ENCODE measurements around the gene SSR1. TPM values are rescaled to one million over a fixed set of nuclear protein-coding genes. Genes with fewer than 3 reads are reported as not detected.
A peak's percentile ranks its signal among the peaks of the same experiment; 100 is the strongest.

Gene SSR1
- total RNA-seq, 1 donor from 2014 or later: 41.9 TPM

DNA sequence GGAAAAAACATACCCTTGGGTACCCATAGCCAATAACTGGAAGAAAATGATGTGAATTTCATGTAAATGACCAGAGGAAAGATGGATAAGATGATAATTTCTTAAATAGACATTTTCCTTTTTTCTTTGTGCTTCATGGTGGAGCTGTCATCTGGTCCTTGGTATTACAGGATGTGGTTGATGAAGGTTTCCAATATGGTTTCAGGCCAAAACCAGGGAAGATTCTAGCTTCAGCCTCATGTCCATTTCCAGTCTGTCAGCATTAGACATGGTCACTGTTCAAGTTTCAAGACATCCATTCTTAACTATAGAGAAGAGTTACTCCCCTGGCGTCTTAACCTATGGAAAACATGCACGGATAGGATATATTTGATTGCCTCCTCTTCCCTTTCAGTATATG, 63.6 kb downstream of the SSR1 start:
- TF ChIP-seq, protein P1, sequence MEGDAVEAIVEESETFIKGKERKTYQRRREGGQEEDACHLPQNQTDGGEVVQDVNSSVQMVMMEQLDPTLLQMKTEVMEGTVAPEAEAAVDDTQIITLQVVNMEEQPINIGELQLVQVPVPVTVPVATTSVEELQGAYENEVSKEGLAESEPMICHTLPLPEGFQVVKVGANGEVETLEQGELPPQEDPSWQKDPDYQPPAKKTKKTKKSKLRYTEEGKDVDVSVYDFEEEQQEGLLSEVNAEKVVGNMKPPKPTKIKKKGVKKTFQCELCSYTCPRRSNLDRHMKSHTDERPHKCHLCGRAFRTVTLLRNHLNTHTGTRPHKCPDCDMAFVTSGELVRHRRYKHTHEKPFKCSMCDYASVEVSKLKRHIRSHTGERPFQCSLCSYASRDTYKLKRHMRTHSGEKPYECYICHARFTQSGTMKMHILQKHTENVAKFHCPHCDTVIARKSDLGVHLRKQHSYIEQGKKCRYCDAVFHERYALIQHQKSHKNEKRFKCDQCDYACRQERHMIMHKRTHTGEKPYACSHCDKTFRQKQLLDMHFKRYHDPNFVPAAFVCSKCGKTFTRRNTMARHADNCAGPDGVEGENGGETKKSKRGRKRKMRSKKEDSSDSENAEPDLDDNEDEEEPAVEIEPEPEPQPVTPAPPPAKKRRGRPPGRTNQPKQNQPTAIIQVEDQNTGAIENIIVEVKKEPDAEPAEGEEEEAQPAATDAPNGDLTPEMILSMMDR (conservative IDR thresholded peaks at IDR 0.05; ENCODE audit: low read depth, low read length): no peak
- no peak overlapping the region for H3K4me3 ChIP-seq (ENCODE audit: low read depth, low read length)
- no peak for DNase-seq (ENCODE audit: low read depth)

GRCh38 chr6:7247828-7248227, 65.2 kb downstream of the SSR1 start:
- DNase-seq (ENCODE audit: low read depth): no peak
- no peak overlapping the region for H3K4me3 ChIP-seq (ENCODE audit: low read depth, low read length)
- TF ChIP-seq, protein P1 (conservative IDR thresholded peaks at IDR 0.05; ENCODE audit: low read depth, low read length): no peak

DNA sequence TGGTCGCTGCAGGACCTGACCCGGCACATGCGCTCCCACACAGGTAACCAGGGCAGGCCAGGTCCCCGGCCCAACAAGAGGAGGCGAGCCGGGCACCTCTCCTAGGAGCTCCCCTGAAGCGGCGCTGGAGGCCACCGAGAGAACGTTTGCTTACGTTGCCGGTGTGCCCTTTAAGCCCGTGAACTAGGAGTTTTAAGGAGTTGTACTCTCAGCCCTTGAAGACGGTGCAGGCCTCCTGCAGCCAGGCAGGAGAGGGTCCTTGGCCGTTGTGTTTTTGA, 65.9 kb downstream of the SSR1 start:
- DNase-seq (ENCODE audit: low read depth): no peak
- TF ChIP-seq, protein P1 (conservative IDR thresholded peaks at IDR 0.05; ENCODE audit: low read depth, low read length): no peak

DNA sequence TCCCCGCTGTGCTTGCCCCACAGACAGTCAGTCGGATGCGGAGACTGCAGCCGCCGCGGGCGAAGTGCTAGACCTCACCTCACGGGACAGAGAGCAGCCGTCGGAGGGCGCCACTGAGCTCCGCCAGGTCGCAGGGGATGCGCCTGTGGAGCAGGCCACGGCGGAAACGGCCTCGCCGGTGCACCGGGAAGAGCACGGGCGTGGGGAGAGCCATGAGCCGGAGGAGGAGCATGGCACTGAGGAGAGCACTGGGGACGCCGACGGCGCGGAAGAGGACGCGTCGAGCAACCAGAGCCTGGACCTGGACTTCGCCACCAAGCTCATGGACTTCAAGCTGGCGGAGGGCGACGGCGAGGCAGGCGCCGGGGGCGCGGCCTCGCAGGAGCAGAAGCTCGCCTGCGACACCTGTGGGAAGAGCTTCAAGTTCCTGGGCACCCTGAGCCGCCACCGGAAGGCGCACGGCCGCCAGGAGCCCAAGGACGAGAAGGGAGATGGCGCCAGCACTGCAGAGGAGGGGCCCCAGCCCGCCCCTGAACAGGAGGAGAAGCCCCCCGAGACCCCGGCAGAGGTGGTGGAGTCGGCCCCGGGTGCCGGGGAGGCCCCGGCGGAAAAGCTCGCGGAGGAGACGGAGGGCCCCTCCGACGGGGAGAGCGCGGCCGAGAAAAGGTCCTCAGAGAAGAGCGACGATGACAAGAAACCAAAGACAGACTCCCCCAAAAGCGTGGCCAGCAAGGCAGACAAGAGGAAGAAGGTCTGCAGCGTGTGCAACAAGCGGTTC, 66.4 kb downstream of the SSR1 start:
- DNase-seq (ENCODE audit: low read depth): no peak
- H3K4me3 ChIP-seq (ENCODE audit: low read depth, low read length): no peak overlapping the region
- TF ChIP-seq, protein P1 (conservative IDR thresholded peaks at IDR 0.05; ENCODE audit: low read depth, low read length): peak; percentile 16

More for the DNA sequence above, 65.9 kb downstream of the SSR1 start:
- H3K4me3 ChIP-seq (ENCODE audit: low read depth, low read length): no peak overlapping the region

DNA sequence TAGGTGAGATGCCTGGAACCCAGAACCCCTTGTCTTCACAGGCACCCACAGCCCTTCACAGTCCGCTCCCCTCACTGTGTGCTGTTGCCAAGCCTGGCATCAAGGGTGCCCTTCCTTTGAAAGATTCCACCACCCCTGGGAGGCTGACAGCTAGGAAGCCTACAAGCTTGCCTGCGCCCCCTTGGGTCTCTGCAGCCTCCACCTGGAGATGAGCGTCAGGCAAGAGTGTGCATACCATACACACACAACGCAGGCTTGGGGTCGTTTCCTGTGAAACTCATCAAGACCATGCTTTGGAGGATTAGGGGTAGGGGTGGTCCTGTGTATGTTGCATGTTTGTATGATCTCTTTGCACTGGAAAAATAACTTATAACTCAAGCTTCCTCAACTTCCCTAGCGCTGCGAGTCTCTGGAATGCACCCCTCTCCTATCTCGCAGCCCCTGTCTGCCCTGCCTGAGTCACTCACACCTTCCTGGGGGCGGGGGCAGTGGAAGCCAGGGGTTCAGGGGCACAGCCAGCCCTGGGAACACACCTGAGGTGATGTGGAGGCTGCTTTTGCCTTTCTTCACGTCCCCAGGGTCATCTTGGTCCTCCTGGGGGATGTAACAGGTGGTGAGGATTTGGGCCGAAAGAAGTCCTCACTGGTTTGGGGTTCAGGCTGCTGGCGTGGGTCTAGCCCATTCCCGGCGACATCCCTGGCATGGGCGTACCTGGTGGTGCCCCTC, 67.2 kb downstream of the SSR1 start:
- DNase-seq (ENCODE audit: low read depth): no peak
- TF ChIP-seq, protein P1 (conservative IDR thresholded peaks at IDR 0.05; ENCODE audit: low read depth, low read length): no peak

DNA sequence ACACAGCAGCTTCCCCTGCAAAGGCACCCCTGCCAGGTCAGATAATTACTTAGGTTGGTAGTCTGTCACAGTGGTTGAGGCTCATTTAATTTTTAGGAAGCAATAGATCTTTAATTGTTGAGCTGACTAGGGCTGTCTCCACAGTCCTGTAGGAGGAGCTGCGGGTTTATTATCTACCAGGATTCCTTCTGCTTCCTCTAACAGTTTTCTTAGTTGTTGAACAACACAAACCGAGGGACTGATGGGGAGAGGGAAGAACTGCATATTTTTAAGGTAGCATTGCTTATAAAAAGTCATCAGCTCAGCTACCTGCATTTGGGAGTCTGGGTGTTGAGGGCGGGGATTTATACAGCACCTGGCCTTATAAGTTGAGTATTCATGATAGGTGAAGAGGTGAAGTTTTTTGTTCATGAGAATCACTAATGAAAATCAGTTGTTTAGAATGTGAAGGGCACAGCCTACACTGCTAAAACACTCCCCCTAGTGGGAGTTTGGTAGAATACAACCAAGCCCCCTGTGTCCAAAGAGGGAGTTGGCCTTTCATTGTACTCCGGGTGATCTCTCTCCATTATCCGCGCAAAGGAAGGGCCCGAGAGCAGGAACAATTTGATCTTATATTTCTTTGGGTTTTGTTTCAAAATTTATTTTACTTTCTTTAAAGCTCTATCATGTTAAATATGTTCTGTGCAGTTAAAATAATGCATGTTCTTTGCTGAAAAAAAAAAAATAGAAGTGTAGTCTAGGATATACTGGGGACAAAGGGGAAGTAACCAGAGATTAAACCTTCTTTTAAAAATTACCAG, 69.6 kb downstream of the SSR1 start:
- DNase-seq (ENCODE audit: low read depth): no peak
- TF ChIP-seq, protein P1 (conservative IDR thresholded peaks at IDR 0.05; ENCODE audit: low read depth, low read length): peak; percentile 93
- H3K4me3 ChIP-seq (ENCODE audit: low read depth, low read length): no peak overlapping the region

More for the DNA sequence above, 67.2 kb downstream of the SSR1 start:
- no peak overlapping the region for H3K4me3 ChIP-seq (ENCODE audit: low read depth, low read length)
